EL (cell line): ENCODE data around the gene TRABD.

Experiments
- DNase-seq: peaks from one replicate; pipeline ENCODE4 v3.0.0-alpha.2; 2016

TRABD gene

DNA sequence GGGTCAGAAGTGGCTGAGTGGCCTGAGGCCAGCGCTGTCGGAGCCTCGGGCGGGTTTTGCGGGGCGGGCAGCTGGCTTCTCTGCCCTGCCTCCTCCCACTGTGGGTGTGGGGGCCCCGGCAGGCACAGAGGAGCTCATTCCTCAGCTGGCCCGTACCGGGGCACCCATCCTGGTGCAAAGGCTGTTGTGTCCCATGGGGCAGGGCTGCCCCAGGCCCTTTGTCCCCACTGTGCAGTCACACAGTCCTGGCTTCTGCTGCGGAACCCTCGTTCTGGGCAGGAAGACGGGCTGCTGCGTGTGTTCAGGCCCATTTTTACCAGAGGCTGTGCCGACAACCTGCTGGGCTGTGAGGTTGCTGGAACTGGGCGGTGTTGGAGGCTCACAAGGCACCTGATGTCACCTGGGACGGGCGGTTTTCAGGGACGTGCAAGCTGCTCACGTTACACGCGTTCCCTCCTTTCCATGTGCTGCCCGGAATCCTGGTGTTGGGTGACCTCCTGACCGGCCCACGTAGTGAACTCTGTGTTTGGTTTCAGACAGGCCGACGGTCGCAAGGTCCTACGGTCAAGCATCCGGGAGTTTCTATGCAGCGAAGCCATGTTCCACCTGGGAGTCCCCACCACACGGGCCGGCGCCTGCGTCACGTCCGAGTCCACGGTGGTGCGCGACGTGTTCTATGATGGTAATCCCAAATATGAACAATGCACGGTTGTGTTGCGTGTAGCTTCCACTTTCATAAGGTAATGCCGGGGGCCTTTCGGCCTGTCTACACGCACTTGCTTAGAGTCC is 20.3 kb downstream of the TRABD start:
- no peak for DNase-seq

DNA sequence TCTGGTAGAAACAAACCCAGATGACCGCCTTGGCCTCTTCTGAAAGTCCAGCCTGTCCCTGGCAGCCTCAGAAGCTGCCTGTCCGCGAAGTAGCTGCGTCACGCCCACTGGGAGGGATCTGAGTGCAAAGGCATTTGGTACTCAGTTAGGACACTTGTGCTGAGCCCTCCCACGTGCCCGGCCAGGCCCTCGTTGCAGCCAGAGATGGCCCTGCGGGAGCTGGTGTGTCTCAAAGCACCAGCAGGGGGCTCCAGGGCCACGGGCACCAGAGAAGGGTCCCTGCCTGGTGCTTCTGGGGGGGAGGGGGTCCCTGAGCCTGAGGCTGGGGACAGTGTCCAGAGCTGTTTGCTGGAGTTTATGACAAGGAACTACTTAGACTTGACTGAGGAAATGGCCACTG is 20.9 kb downstream of the TRABD start:
- DNase-seq, result peak; percentile 54

DNA sequence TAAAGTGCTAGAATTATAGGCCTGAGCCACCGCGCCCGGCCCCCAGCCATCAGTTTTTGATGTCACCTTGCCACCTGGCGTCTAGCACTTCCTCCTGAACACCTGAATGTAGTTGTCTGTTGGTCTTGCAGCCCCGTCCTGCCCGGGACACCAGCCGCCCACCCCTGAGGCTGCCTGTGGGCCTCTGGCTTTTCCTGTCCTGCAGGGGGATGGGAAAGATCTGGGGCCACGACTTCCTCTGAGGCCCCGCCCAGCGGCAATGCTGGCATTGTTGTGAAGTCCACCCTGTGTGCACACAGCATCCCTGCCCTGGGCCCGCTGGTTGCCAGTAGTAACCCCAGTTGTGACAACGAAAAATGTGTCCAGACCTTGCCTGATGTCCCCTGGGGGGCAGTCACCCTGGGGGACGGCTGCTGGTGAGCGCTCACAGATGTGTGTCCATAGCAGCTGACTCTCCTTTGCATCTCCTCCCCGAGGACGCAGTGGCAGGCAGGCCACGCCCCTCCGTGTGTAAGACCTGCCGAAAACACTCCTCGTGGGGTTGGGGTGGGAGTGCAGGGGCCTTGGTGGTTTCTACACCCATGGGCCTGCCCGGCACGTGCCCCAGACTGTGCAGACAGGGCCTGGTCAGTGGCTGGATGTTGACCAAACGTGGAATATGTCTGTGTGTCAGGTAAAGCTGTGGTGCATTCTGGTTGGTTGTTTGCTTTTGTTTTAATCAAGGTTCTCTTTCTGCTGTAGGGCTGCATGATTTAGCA is 21.8 kb downstream of the TRABD start:
- no peak for DNase-seq

DNA sequence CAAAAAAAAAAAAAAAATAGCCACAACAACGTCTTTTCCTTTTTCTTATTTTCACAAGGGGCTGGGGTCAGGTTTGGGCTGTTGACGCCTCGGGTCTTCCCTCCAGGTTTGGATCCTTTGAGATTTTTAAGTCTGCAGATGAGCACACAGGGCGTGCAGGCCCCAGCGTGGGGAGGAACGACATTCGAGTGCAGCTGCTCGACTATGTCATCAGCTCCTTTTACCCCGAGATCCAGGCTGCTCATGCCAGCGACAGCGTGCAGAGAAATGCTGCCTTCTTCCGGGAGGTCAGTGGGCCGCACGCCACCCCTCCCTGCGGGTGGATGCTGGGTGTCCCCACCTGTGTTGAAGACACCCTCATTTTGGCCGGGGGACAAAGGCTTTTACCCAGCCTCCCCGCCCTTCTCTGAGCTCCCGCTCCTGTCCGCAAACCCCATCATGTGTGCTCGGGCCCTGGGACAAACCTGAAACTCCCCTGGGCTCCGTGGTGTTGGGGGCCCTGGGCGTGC is 22.8 kb downstream of the TRABD start:
- no peak for DNase-seq

DNA sequence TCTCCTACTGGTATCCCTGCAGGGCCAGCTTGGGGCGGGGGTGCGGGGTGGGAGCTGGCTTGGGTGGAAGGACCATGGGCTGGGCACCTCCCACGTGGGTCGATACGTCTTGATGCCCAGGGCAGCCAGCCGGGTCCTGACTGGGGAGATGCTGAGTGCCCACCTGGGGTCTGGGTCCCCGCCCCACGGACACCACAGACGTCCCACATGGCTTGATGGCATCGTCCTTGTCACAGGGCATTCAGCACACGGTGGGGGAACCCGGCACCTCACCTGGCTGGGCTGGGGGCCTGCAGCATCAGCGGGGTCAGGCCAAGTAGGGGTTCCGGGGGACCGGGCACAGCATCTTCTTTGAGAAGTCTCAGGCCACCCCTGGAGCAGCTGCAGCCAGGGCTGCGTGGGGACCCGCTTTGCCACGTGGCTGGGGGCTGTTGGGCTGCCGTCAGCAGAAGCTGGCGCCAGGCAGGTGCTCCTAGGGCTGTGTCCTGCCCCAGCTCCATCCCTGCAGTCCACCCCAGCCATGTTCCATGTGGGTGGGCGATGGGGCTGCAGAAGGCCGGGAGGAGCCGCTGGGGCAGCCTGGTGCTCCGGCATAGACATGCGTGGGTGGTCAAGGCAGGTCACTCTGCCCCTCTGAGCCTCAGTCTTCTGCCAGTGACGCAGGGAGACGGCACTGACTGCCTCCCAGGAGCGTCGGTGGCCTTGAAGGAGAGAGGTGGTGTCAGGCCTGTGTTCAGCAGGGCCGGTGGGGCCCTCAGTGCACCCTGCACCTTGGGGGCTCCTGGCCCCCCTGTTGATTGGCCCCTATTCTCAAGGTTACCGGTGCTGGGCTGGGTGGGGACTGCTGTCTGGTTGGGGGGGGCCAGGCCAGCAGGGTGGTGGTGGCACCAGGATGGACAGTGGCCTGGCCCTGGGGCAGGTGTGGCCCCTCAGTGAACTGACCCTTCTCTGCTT is 23.5 kb downstream of the TRABD start:
- no peak for DNase-seq

DNA sequence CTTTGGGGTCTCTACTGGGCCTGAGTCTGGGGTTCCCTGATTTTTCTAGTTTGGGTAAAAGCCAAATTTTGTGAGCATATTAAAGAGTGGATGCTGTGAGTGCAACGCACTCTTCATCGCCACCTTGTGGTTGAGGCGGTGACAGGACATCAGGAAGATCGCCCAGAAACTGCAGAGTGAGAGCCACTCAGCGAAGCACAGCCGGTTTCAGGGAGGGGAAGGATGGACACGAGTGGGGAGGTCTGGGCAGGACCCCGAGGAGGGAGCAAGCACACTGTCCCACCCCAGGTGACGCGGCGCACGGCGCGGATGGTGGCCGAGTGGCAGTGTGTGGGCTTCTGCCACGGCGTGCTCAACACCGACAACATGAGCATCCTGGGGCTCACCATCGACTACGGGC is 24.2 kb downstream of the TRABD start:
- DNase-seq, result peak; percentile 66

DNA sequence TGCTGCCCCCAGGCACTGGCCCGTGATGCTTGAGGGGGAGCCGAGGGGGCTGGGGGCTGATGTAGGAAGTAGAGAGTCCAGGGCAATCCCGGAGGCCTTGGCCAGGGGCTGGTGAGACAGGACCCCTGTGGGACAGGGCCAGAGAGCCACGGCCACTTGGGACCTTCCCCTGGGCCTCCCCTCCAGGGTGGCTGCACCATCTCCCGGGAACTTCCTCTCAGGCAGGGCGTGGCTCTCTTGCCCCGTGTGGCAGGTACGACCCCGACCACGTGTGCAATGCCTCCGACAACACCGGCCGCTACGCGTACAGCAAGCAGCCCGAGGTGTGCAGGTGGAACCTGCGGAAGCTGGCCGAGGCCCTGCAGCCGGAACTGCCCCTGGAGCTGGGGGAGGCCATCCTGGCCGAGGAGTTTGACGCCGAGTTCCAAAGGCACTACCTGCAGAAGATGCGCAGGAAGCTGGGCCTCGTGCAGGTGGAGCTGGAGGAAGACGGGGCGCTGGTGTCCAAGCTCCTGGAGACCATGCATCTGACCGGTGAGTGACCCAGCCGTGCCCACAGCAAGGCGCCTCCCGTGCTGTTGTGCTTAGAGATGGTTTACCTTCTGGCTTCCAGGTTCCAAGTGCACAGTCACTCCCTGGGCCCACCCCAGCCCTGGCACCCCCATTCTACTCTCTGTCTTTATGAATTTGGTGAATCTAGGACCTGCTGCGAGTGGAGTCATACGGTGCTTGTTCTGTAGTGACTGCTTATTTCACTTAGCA is 24.8 kb downstream of the TRABD start:
- DNase-seq, result no peak

DNA sequence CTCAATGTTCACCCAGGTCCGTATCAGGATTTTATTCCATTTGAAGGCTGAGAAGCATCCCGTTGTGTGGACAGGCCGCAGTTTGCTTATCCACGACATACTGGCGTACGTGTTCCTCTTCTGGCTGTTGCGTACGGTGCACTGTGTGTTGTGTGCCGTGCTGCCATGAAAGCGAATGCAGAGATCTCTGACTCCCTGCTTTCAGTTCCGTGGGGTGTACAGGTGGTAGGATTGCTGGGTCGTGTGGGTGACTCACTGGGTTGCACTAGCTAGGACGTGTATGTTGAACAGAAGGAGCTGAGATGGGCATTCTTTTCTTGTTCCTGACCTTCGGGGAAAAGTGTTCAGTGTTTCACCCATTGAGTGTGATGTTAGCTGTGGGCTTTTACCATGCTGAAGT is 25.4 kb downstream of the TRABD start:
- DNase-seq, result no peak

DNA sequence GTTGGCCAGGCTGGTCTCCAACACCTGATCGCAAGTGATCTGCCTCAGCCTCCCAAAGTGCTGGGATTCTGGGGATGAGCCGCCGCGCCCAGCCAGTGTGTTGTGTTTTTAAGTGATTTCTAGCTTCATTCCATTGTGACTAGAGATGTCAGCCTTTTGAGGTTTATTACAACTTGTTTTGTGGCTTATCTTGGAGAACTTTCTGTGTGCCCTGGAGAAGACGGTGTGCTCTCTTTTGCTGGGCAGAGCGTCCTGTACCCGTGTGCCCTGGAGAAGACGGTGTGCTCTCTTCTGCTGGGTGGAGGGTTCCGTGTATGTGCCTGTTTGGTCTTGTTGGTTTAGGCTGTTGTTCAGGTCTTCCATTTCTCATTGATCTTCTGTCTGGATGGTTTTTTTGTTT is 27.6 kb downstream of the TRABD start:
- DNase-seq, result no peak

DNA sequence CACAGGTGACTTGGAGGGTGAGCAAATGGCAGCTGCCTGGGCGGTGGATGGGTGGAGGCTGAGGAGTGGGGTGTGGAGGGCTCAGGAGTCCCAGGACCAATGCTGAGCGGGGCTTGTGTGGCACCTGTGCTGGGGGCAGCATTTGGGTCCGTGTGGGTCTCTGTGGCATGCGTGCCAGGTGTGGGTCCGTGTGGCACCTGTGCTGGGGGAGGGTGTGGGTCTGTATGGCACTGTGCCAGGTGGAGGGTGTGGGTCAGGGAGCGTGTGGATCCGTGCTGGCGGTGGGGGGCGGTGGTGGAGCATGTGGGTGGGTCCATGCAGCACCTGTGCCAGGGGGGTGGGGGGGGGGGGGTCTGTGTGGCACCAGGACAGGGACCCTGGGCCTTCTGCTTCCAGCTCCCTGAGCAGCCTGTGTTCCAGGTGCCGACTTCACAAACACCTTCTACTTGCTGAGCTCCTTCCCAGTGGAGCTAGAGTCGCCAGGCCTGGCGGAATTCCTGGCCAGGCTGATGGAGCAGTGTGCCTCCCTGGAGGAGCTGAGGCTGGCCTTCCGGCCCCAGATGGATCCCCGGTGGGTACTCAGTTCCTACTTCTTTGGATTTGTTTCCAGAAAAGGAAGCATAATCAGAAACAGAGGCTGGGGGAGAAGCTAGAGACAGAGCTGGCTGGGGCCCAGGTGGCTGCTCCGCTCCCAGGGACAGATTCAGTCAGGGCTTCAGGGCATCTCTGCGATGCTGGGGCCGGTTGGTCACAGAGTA is 29.8 kb downstream of the TRABD start:
- no peak for DNase-seq

DNA sequence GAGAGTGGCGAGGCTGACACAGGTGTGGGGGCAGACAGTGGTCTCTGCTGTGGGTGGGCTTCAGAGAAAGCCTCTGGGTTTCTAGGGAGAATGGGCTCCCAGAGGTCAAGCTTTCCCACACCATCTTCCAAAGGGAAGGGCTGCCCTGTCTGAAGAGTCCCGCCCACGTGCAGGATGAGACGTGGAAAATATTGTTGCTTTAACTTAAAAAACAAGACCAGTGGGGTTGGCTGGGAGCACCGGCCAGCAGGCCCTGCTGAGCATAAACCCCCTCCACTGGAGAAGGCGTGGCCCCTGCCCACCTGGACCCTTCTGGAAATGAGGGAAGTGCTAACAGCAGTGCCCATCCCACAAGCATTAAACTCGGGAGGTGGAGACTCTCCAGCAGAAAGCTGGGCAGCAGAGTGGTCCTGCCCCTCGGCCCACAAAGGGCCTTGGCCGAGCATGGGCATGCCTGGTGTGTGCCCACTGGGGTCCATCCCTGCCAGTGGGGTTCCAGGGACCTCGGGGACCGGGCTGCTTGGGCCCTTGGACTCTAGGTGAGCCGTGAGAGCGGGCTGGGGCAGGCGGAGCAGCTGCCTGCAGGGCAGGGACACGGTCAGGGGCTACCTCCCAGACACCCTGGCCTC is 30.5 kb downstream of the TRABD start:
- no peak for DNase-seq

DNA sequence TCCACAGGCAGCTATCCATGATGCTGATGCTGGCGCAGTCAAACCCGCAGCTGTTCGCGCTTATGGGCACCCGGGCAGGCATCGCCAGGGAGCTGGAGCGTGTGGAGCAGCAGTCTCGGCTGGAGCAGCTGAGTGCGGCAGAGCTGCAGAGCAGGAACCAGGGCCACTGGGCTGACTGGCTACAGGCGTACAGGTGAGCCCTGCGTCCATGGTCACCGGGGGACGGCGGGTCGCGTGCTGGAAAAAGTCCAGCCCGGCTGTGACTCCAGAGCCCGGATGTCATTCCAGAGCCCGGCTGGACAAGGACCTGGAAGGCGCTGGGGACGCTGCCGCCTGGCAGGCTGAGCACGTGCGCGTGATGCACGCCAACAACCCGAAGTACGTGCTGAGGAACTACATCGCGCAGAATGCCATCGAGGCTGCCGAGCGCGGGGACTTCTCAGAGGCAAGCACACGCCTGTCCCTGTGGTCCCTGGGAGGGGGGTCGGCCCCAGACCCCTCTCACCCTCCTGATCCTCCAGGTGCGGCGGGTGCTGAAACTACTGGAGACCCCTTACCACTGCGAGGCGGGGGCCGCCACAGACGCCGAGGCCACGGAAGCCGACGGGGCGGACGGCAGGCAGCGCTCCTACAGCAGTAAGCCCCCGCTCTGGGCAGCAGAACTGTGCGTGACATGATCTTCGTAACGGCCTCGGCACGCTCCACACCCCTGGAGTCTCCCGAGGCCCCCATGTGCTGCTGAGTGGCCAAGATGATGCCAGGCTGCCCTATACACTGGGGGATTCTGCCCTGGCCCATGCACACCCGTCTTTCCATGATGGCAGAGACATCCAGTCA is 31.2 kb downstream of the TRABD start:
- no peak for DNase-seq

DNA sequence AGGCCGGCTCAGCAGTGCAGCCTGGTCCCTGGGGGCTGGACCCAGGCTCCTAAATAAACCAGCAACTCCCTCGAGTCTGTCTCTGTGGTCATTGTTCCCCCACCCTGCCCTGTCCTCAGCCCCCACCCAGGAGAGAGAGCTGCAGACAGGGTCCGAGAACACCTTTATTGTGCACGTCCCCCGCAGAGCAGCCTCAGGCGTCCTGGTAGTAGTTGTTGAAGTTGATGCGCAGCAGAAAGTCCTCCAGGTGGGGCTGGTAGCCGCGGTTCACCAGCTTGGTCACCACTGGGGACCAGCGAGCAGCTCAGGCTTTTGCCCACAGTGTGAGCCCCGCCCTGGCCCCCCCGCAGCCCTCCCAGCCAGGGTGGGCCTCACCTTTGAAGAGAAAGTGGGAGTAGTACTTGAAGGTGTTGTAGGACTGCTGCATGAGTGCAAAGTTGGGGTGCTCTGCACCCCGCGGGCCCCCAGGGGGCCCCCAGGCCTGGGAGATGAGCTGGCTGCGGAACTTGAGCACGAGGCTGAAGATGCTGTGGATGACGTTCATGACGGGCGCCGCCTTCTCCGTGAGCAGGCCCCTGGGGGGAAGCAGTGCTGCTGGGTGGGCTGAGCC is 31.9 kb downstream of the TRABD start:
- DNase-seq, result no peak

DNA sequence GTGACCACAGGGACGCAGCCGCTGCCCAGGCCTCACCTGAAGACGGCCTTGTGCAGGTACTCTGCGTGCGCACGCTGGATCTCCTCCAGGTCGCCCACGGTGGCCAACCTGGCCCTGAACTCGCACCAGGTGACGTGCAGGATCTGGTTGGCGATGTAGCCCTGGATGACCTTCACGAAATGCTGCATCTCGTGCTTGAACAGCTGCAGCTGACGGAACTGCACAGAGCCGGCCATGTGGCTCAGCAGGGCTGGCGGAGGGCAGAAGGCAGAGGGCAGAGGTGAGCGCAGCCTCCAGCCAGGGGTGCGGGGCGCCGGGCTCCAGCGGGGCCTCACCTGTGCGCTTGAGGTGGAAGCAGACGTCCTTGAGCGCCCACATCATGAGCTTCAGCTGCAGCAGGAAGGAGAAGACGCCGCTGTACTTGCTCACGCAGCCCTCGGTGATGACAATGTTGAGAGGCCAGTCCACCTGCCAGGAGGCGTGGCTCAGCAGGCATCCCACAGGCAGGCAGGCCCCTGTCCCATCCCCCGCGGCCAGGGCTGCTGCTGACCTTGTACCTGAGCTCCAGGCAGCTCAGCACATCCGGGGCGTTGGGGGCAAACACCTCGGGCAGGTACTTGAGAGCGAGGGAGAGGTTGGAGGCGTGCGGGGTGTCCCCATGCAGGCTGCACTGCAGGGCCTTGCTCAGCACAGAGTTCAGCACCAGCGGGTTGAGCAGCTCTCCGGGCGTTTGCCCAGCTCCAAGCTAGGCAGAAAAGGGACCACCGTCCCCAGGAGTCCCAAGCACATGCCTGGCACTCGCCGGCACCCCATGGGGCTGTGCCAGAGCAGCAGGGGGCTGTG is 32.7 kb downstream of the TRABD start:
- DNase-seq, result no peak

DNA sequence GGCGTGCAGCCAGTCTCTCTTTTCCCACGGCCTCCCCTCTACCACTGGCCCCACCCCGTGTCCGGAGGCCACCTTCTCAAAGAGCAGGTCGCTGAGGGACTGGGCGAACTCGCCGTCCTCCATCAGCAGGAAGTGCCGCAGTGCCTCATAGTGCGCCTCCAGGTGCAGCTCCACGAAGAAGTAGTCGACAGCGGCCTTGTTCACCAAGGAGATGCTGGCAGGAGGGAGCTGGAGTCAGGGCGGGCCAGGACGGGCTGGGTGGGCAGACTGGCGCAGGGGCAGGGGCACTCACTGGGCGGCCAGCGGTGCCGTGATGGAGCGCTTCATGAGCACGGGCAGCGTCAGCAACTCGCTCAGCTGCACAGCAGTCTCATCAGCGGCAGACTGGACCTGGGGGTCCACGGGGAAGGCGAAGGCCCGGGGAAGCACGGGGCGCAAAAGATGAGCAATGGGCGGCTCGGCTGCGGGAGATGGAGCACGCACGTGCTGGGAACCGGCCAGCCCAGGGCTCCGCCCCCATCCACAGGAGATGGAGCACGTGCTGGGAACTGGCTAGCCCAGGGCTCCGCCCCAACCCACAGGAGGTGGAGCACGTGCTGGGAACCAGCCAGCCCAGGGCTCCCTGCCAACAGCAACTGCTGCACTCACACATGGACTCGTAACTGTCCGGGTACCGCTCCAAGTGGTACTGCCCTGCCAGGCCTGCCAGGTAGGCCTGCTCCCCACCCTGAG is 33.4 kb downstream of the TRABD start:
- peak; percentile 45 for DNase-seq

DNA sequence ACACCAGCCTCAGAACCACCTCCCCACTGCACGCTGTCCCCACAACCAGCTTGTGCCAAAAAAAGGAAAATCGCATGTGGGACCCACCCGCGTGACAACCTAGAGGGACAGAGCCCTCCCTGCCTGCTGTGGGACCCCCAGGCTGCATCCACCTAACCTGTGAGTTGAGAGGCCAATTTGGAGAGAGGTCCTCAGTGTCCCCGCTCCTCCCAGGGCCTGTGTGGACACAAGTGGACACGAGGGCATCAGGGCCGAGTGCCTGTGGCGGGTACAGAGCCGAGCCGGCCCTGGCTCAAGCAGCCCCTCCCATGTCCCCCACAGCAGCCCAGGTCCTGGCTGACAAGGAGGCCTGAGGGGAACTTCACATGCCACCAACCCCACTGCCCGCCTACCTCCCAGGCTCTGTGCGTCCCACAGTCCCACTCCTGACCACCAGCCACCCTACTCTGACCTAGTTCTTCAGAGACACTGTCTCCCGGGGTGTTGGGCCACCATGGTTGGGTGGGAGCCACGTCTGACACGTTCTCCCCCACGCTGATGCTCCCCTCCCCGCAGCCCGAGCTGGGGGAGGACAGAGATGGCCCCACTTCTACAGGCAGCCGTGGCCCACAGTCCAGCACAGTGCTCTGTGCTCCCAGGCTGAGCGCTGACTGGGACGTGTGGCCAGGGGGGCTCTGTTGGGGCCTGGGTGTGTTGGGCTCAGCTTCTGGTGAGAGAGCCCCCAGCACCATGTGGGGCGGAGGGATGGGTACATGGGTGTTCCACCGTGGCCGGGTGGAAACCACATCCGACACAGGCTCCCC is 34.3 kb downstream of the TRABD start:
- DNase-seq, result no peak
